ENCODE data around the gene ASCC3. TPM values are rescaled to one million over a fixed set of nuclear protein-coding genes. Genes with fewer than 3 reads are reported as not detected.

Gene ASCC3
- total and polyA plus RNA-seq, 2 donors (not counting 3 experiments of a cell fraction or from before 2014, with no cell fraction given) = 15.7 to 57.2 TPM

DNA sequence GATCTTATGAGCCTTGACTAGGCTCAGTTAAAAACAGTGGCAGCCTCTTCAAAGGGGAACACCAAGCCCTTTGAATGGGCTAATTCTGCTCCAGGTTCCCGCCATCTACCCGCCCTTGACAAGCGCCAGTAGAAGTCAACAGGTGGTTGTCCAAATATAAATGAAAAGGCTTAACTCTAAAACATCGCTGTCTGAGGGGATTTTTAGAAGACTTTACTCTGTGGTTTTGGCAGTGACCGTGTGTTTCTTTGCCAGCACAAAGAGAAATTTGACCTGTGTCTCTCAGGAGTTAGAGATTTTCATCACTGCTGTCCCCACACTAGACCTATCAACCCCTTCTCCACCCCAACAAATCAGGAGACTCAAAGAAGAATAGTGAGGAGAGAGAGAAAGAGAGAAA lies 396.7 kb downstream of the ASCC3 start:
- POLR2A ChIA-PET = no interaction called here
- no peak overlapping the region for H3K27ac ChIP-seq (ENCODE audit: insufficient read depth, low read depth, low read length)
- H3K9me1 ChIP-seq (replicated peaks; ENCODE audit: control insufficient read depth, extremely low read depth, insufficient read depth, low read length) = no peaks in the 10 kb centered on the region
- H2AFZ ChIP-seq (ENCODE audit: low read depth, low read length) = no peak overlapping the region
- DNase-seq (ENCODE audit: low read depth, low spot score) (no peak), FAIRE-seq (no peak)
- H4K20me1 ChIP-seq (replicated peaks; ENCODE audit: control insufficient read depth, extremely low read depth, insufficient read depth, low read length) = no peaks in the 10 kb centered on the region
- H3K4me1 ChIP-seq (ENCODE audit: control insufficient read depth, extremely low read depth, insufficient read depth, low read length) = no peaks in the 10 kb centered on the region
- no peaks in the 10 kb centered on the region for H3K36me3 ChIP-seq (ENCODE audit: control insufficient read depth in 2 of 2, extremely low read depth in 1 of 2, insufficient read depth in 2 of 2, low read length in 2 of 2)
- intact Hi-C loops (cut with micrococcal nuclease) (loop anchor here (5.0 kb wide), 1 partner anchor 88 kb away; no protein-coding TSS in a partner anchor), dilution Hi-C loops (cut with MboI; ENCODE audit: extremely low pct_ligation_motif_present, low sequenced_read_pairs) (no loop called here)
- no peak overlapping the region for H3K9ac ChIP-seq (replicated peaks; ENCODE audit: extremely low read depth, insufficient read depth, low read length)
- TF ChIP-seq, protein P1, sequence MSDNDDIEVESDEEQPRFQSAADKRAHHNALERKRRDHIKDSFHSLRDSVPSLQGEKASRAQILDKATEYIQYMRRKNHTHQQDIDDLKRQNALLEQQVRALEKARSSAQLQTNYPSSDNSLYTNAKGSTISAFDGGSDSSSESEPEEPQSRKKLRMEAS (IDR thresholded peaks at IDR 0.05; ENCODE audit: insufficient read depth, insufficient read length) = no peak
- TF ChIP-seq POLR2AphosphoS5 (IDR thresholded peaks at IDR 0.05; ENCODE audit: insufficient read depth, low read depth, low read length) = no peak
- no peak for TF ChIP-seq GATA2 (IDR thresholded peaks at IDR 0.05; ENCODE audit: insufficient read depth, insufficient read length, low read depth, low read length)
- TF ChIP-seq JUN (IDR thresholded peaks at IDR 0.05; ENCODE audit: borderline replicate concordance, insufficient read depth, insufficient read length, low read depth) = no peak
- TF ChIP-seq, protein P2, sequence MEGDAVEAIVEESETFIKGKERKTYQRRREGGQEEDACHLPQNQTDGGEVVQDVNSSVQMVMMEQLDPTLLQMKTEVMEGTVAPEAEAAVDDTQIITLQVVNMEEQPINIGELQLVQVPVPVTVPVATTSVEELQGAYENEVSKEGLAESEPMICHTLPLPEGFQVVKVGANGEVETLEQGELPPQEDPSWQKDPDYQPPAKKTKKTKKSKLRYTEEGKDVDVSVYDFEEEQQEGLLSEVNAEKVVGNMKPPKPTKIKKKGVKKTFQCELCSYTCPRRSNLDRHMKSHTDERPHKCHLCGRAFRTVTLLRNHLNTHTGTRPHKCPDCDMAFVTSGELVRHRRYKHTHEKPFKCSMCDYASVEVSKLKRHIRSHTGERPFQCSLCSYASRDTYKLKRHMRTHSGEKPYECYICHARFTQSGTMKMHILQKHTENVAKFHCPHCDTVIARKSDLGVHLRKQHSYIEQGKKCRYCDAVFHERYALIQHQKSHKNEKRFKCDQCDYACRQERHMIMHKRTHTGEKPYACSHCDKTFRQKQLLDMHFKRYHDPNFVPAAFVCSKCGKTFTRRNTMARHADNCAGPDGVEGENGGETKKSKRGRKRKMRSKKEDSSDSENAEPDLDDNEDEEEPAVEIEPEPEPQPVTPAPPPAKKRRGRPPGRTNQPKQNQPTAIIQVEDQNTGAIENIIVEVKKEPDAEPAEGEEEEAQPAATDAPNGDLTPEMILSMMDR (IDR thresholded peaks at IDR 0.05; ENCODE audit: extremely low read depth in 1 of 2, insufficient read depth in 1 of 2, low read depth in 1 of 2, low read length in 2 of 2) = no peak
- TF ChIP-seq FOS (IDR thresholded peaks at IDR 0.05; ENCODE audit: borderline replicate concordance, insufficient read depth, low read length) = no peak
- TF ChIP-seq MYC (IDR thresholded peaks at IDR 0.05; ENCODE audit: low read depth, low read length) = no peak
- TF ChIP-seq POLR2A (IDR thresholded peaks at IDR 0.05; ENCODE audit: low read depth, low read length) = no peak
- TF ChIP-seq EZH2 (IDR thresholded peaks at IDR 0.05; ENCODE audit: borderline replicate concordance, low read depth, low read length, severe bottlenecking) = no peak
- H3K4me2 ChIP-seq (ENCODE audit: insufficient read depth, low read length) = no peak overlapping the region
- H3K27me3 ChIP-seq (ENCODE audit: control insufficient read depth in 2 of 2, insufficient read depth in 2 of 2, low read length in 2 of 2) = peaks cover 7 to 13% of the 10 kb centered on the region in 2 experiments
- no peak overlapping the region for H3K4me3 ChIP-seq (replicated peaks in 1 of 3; ENCODE audit: insufficient read depth in 1 of 3, low read depth in 1 of 3, low read length in 3 of 3)
- no peaks in the 10 kb centered on the region for H3K9me3 ChIP-seq (replicated peaks; ENCODE audit: control insufficient read depth, insufficient read depth, low read length)
- no peaks in the 10 kb centered on the region for H3K79me2 ChIP-seq (ENCODE audit: control insufficient read depth, insufficient read depth, low read length)
- no TSS peak for BruUV-seq (replicated peaks)
- CTCF ChIA-PET = no interaction called here
